Measurements from ENCODE around the gene SCO2. TPM values are rescaled to one million over a fixed set of nuclear protein-coding genes. Genes with fewer than 3 reads are reported as not detected.
A peak's percentile ranks its signal among the peaks of the same experiment; 100 is the strongest.

Gene SCO2
- total RNA-seq, 4 donors from 2014 or later, result 3.5 to 3.9 TPM; not detected in 2

DNA sequence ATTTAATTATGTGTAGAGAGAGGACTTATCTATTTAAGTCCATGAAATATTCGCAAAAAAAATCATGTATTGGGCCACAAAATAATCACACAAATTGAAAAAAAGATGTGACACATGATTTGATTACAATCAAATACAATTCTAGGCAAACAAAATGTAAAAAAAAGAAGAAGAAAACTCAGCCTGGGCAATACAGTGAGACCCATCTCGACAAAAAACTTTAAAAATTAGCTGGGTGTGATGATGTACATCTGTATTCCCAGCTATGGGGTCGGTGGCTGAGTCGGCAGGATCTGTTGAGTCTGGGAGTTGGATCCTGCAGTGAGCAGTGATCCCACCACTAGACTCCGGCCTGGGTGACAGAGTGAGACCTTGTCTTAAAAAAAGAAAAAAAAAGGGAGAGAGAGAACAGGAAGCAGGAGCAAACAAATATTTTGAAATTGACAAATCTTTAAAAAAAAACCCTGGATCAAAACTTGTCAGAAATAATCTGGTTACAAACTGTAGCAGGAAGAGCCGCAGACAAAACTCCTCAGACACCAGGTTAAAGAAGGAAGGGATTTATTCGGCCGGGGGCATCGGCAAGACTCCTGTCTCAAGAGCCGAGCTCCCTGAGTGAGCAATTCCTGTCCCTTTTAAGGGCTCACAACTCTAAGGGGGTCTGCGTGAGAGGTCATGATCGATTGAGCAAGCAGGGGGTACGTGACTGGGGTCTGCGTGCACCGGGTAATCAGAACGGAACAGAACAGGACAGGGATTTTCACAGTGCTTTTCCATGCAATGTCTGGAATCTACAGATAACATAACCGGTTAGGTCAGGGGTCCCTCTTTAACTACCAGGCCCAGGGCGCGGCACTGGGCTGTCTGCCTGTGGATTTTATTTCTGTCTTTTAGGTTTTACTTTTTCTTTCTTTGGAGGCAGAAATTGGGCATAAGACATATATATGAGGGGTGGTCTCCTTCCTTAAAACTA is 7.7 kb upstream of the SCO2 start:
- DNase-seq, result no peak
- TF ChIP-seq CTCF (IDR thresholded peaks at IDR 0.05), result no peak
- no peak for TF ChIP-seq POLR2A (IDR thresholded peaks at IDR 0.05)
- no peaks in the 10 kb centered on the region for H3K36me3 ChIP-seq
- H3K4me3 ChIP-seq, result no peak overlapping the region
- H3K27ac ChIP-seq, result peak overlapping the region in 1 of 2 donors; percentile 85
- peaks cover 0 to 11% of the 10 kb centered on the region in 2 donors for H3K4me1 ChIP-seq
- no peaks in the 10 kb centered on the region for H3K9me3 ChIP-seq
- intact Hi-C loops (cut with DNase I; ENCODE audit: low total_unique reads), result no loop called here
- H3K27me3 ChIP-seq, result peaks cover 4 to 24% of the 10 kb centered on the region in 2 donors

- peak; percentile 66 to 72 for DNase-seq
- Histone ChIP-seq H3K9me3 (no peaks in the 10 kb centered on the region), H3K36me3 (no peaks in the 10 kb centered on the region), H3K4me3 (peak overlapping the region; percentile 39 to 40), H3K4me1 (peaks cover 0 to 11% of the 10 kb centered on the region in 2 donors), H3K27me3 (peaks cover 4 to 24% of the 10 kb centered on the region in 2 donors), H3K27ac (peak overlapping the region; percentile 77 to 85)
- intact Hi-C loops (cut with DNase I; ENCODE audit: low total_unique reads), result no loop called here
- peak in 1 of 2 donors; percentile 46 for TF ChIP-seq POLR2A (IDR thresholded peaks at IDR 0.05)
- TF ChIP-seq CTCF (IDR thresholded peaks at IDR 0.05), result no peak
Observed at GRCh38 chr22:50531962-50532674, 6.7 kb upstream of the SCO2 start.

GRCh38 chr22:50531546-50531961 is 6.2 kb upstream of the SCO2 start:
- Histone ChIP-seq H3K9me3 (no peaks in the 10 kb centered on the region), H3K27ac (peak overlapping the region; percentile 77 to 85), H3K4me1 (peaks cover 0 to 11% of the 10 kb centered on the region in 2 donors), H3K27me3 (peaks cover 4 to 24% of the 10 kb centered on the region in 2 donors), H3K36me3 (no peaks in the 10 kb centered on the region), H3K4me3 (peak overlapping the region; percentile 39 to 40)
- TF ChIP-seq POLR2A (IDR thresholded peaks at IDR 0.05), result no peak
- no peak for TF ChIP-seq CTCF (IDR thresholded peaks at IDR 0.05)
- intact Hi-C loops (cut with DNase I; ENCODE audit: low total_unique reads), result no loop called here
- DNase-seq, result peak in 1 of 2 donors; percentile 45

DNA sequence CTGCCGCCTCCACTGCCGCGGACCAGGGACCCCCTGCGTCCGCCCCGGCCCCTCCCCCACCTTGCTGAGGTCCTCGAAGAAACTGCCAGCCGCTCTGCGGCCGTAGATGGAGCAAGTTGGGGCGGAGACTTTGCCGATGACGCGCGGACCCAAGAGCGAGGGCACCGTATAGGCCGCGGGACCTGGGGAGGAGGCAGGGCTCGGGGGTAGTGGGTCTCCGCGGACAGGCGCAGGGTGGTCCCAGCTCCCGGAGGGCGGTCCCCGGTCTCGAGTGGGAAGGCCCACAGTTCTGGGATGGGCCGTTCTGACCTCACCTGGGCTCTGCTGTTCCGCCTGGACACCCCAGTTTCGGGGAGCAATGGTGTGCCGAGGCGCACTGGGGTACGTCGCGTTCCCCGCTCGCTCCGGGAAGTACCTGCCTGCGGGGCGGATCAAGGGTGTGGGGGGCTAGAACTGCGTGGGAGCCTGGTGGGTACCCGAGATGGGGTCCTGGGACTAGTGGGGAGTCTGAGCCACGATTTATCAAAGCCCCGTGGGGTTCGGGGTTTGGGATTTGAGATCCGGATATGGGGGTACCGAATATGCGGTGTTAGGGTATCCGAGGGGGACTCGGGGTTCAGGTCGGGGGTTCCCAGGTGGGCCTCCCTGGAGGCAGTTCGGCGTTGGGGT is 5.6 kb upstream of the SCO2 start:
- TF ChIP-seq CTCF (IDR thresholded peaks at IDR 0.05), result no peak
- TF ChIP-seq POLR2A (IDR thresholded peaks at IDR 0.05), result peak; percentile 63 to 64
- Histone ChIP-seq H3K27me3 (peaks cover 4 to 24% of the 10 kb centered on the region in 2 donors), H3K4me3 (peak overlapping the region; percentile 39 to 40), H3K36me3 (no peaks in the 10 kb centered on the region), H3K9me3 (no peaks in the 10 kb centered on the region), H3K27ac (peak overlapping the region; percentile 77 to 85), H3K4me1 (peaks cover 0 to 11% of the 10 kb centered on the region in 2 donors)
- intact Hi-C loops (cut with DNase I; ENCODE audit: low total_unique reads), result no loop called here
- DNase-seq, result peak; percentile 70 to 82
